Measurements from ENCODE around the gene ERFE.

ERFE gene

DNA sequence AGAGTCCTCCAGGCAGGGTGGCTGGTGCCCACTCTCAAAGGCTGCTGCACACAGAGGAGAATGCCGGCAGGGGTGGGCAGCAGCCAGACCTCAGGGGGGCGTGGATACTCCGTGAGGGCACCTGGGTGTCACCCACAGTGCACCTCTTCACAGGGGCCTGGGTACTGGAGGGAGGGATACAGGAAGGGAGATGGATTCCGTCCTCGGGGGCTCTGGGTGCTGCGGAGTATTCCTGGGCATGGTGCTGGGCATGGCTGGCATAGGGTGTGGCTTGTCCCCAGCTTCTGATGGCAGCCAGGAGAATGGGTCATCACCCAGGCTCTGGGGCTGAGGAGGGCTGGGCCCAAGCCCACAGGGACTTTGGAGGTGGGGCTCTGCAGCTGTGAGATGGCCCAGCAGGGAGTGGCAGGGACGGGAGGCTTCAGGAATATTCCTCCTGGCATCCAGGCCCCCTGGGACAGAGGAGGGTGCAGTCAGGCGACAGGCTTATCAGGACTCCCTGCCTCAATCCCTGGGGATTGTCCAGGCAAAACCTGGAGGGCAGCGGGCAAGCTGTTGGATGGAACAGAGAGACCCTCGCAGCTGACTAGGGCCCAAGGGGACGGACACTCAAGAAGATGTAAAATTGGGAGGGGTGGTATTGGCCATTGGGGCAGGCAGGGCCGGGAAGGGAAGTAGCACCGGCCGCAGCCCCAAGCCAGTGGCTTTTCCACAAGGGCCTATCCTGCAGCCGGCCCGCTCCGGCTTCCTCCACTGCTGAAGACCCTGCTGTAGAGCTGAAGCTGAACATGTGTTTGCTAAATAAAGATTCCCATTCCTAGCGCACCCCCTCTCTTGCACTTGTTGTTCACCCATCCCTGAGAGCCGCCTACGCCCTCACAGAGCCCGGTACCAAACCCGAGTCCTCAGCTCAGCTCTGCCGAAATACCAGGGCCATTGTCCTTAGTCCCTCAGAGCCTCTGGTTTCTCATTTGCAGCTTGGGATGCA is 26.0 kb upstream of the ERFE start:
- CTCF ChIA-PET, result interaction anchor here (0.7 kb wide), 1 partner anchor 22 kb away, joined by 3 read pairs; no protein-coding TSS in a partner anchor
- POLR2A ChIA-PET, result interaction anchor here (1.3 kb wide), 1 partner anchor 72 kb away, joined by 3 read pairs; the partner anchor contains the start of gene SCLY
- TF ChIP-seq FOXA1 (IDR thresholded peaks at IDR 0.05), result no peak
- no peak for TF ChIP-seq ELF4 (IDR thresholded peaks at IDR 0.05)
- no peak for TF ChIP-seq TARDBP (IDR thresholded peaks at IDR 0.05)
- TF ChIP-seq ARNT (IDR thresholded peaks at IDR 0.05), result no peak
- TF ChIP-seq FOXM1 (IDR thresholded peaks at IDR 0.05; ENCODE audit: borderline replicate concordance), result no peak
- no peak for TF ChIP-seq NFRKB (IDR thresholded peaks at IDR 0.05)
- TF ChIP-seq SUZ12 (IDR thresholded peaks at IDR 0.05), result no peak
- no peak for TF ChIP-seq BHLHE40 (IDR thresholded peaks at IDR 0.05; ENCODE audit: borderline replicate concordance)
- no peak for TF ChIP-seq ZNF384 (IDR thresholded peaks at IDR 0.05)
- no peak for TF ChIP-seq L3MBTL2 (conservative IDR thresholded peaks at IDR 0.05)
- TF ChIP-seq, protein P1, sequence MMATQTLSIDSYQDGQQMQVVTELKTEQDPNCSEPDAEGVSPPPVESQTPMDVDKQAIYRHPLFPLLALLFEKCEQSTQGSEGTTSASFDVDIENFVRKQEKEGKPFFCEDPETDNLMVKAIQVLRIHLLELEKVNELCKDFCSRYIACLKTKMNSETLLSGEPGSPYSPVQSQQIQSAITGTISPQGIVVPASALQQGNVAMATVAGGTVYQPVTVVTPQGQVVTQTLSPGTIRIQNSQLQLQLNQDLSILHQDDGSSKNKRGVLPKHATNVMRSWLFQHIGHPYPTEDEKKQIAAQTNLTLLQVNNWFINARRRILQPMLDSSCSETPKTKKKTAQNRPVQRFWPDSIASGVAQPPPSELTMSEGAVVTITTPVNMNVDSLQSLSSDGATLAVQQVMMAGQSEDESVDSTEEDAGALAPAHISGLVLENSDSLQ (IDR thresholded peaks at IDR 0.05), result no peak
- TF ChIP-seq FOXK2 (IDR thresholded peaks at IDR 0.05), result no peak
- no peak for DNase-seq (ENCODE audit: extremely low spot score)

DNA sequence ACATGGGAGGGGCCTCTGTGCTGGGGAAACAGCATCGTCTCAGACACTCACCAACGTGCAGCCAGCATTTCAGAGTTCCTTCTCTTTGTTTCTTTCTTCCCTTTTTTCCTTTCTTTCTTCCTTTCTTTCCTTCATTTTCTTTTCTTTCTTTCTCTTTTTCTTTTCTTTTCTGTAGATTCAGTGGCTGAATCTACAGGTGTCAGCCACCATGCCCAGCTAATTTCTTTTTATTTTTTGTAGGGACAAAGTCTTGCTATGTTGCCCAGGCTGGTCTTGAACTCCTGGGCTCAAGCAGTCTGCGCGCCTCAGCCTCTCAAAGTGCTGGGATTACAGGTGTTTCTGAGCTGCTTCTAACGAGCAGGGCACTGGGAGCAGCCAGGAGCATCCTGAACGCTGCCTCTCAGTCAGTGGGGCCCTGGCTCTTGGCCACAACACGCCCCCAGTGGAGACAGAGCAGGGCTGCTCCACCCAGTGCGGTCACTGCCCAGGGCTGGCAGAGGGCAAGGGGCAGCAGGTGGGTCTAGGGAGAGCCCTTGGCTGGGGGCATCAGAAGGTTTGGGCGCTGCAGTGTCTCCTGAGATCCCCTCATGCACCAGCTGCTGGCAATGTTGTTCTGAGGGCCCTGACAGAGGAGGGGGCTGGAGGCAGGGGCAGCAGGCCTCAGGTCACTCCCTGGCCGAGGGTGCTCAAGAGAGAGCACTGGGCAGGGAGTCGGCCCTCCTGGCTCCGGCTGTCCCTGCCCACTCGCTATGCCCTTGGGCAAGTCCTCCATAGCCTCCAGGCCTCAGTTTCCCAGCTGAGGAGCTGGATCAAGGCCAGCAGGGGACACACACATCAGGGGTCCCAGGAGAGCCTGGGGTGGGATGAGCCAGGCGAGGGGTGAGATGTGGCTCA is 25.0 kb upstream of the ERFE start:
- no peak for DNase-seq (ENCODE audit: extremely low spot score)
- no peak for TF ChIP-seq CTBP1 (IDR thresholded peaks at IDR 0.05; ENCODE audit: borderline replicate concordance)
- ChIA-PET POLR2A (interaction anchor here (1.3 kb wide), 1 partner anchor 73 kb away, joined by 3 read pairs; the partner anchor contains the start of gene SCLY), CTCF (interaction anchor here (0.7 kb wide), 1 partner anchor 21 kb away, joined by 3 read pairs; no protein-coding TSS in a partner anchor)

DNA sequence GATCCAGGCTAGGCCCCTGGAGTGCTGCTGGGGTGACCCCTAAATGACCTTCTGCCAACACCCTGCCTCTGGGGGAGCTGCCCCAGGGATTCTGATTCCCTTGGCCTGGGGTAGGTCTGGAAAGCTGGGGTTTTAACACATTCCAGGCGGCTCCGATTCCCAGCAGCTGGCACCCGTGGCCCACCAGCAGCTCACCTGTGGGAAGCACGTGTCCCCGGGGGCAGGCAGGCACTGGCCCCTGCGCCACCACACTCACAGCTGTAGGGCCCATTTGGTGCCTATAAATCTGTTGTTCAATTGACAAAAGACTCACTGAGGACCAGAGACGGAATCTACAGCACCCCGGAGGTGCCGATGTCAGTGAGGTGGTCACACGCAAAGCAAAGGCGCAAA is 24.4 kb upstream of the ERFE start:
- POLR2A ChIA-PET, result interaction anchor here (1.4 kb wide), 1 partner anchor 73 kb away, joined by 3 read pairs; the partner anchor contains the start of gene SCLY

DNA sequence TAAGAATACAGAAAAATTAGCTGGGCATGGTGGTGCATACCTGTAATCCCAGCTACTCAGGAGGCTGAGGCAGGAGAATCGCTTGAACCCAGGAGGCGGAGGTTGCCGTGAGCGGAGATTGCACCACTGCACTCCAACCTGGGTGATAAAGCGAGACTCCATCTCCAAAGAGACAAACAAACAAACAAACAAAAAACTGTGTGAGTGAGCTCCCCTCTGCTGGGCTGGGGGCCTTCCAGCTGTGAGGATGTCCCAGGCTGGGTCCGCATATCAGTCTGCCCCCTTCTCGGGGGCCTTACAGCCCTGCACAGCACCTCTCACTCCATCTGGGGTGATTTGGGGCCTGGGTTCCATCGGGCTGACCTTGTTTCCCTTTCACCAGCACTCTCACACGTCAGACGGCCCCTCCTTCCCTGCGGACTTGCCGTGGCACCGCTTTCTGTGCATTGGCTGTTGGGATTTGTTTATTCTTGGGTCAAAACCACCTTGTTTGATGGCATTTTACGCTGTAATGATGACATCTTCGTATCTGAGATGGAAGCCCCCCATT is 23.1 kb upstream of the ERFE start:
- TF ChIP-seq ARNT (IDR thresholded peaks at IDR 0.05) (no peak), FOXA1 (IDR thresholded peaks at IDR 0.05) (no peak), NFRKB (IDR thresholded peaks at IDR 0.05) (no peak), L3MBTL2 (conservative IDR thresholded peaks at IDR 0.05) (no peak), BHLHE40 (IDR thresholded peaks at IDR 0.05; ENCODE audit: borderline replicate concordance) (no peak), FOXM1 (IDR thresholded peaks at IDR 0.05; ENCODE audit: borderline replicate concordance) (no peak), CTBP1 (IDR thresholded peaks at IDR 0.05; ENCODE audit: borderline replicate concordance) (no peak), ZNF384 (IDR thresholded peaks at IDR 0.05) (no peak), TARDBP (IDR thresholded peaks at IDR 0.05) (no peak), HDGF (IDR thresholded peaks at IDR 0.05; ENCODE audit: borderline replicate concordance) (no peak), FOXK2 (IDR thresholded peaks at IDR 0.05) (no peak), ELF4 (IDR thresholded peaks at IDR 0.05) (no peak), LEF1 (IDR thresholded peaks at IDR 0.05; ENCODE audit: borderline replicate concordance) (no peak), SUZ12 (IDR thresholded peaks at IDR 0.05) (no peak)
- TF ChIP-seq, protein P1 (IDR thresholded peaks at IDR 0.05), result no peak
- ChIA-PET POLR2A (interaction anchor here (1.1 to 1.4 kb wide), 2 partner anchors 8 to 75 kb away, joined by 3 read pairs; partner anchors contain the start of gene SCLY), CTCF (no interaction called here)
- DNase-seq (ENCODE audit: extremely low spot score), result no peak

More for the DNA sequence above, 24.4 kb upstream of the ERFE start:
- DNase-seq (ENCODE audit: extremely low spot score), result no peak
- TF ChIP-seq HDGF (IDR thresholded peaks at IDR 0.05; ENCODE audit: borderline replicate concordance) (no peak), ELF4 (IDR thresholded peaks at IDR 0.05) (no peak), NFRKB (IDR thresholded peaks at IDR 0.05) (no peak), SUZ12 (IDR thresholded peaks at IDR 0.05) (no peak), CTBP1 (IDR thresholded peaks at IDR 0.05; ENCODE audit: borderline replicate concordance) (no peak), ZNF384 (IDR thresholded peaks at IDR 0.05) (no peak), BHLHE40 (IDR thresholded peaks at IDR 0.05; ENCODE audit: borderline replicate concordance) (no peak), SP1 (IDR thresholded peaks at IDR 0.05) (no peak), L3MBTL2 (conservative IDR thresholded peaks at IDR 0.05) (no peak), LEF1 (IDR thresholded peaks at IDR 0.05; ENCODE audit: borderline replicate concordance) (no peak), FOXK2 (IDR thresholded peaks at IDR 0.05) (no peak), FOXM1 (IDR thresholded peaks at IDR 0.05; ENCODE audit: borderline replicate concordance) (no peak)
- TF ChIP-seq, protein P1 (IDR thresholded peaks at IDR 0.05), result no peak
- CTCF ChIA-PET, result no interaction called here

DNA sequence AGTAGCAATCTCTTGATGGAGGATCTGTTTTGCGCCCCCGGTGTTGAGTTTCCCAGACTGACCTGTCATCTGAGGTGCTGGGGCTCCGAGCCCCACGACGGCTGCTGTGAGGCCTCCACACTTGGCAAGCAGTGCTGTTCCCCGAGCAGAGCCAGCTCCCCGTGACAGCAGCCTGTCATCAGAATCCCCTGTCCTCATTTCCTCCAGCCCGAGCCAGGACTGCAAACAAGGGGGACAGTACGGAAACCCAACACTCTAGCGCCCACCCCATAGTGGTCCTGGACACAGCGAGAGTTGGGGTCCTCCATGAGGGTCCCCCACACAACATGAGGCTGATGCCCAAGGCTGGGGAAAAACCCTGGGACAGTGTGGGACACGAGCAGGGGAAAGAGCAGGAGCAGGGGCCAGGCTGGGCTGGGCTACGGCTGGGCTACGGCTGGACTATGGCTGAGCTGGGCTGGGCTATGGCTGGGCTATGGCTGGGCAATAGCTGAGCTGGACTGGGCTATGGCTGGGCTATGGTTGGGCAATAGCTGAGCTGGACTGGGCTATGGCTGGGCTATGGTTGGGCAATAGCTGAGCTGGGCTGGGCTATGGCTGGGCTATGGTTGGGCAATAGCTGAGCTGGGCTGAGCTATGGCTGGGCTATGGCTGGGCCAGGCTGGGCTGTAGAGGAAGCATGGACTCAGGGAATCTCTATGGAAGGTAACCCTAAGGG is 21.8 kb upstream of the ERFE start:
- no peak for TF ChIP-seq FOXA1 (IDR thresholded peaks at IDR 0.05)
- TF ChIP-seq LEF1 (IDR thresholded peaks at IDR 0.05; ENCODE audit: borderline replicate concordance), result no peak
- no peak for TF ChIP-seq FOXM1 (IDR thresholded peaks at IDR 0.05; ENCODE audit: borderline replicate concordance)
- TF ChIP-seq ARNT (IDR thresholded peaks at IDR 0.05), result no peak
- no peak for TF ChIP-seq ZNF384 (IDR thresholded peaks at IDR 0.05)
- no peak for TF ChIP-seq BHLHE40 (IDR thresholded peaks at IDR 0.05; ENCODE audit: borderline replicate concordance)
- TF ChIP-seq ELF4 (IDR thresholded peaks at IDR 0.05), result no peak
- no peak for TF ChIP-seq NFRKB (IDR thresholded peaks at IDR 0.05)
- TF ChIP-seq SP1 (IDR thresholded peaks at IDR 0.05), result no peak
- no peak for TF ChIP-seq TARDBP (IDR thresholded peaks at IDR 0.05)
- TF ChIP-seq FOXK2 (IDR thresholded peaks at IDR 0.05), result no peak
- TF ChIP-seq, protein P1 (IDR thresholded peaks at IDR 0.05), result no peak
- no peak for TF ChIP-seq SUZ12 (IDR thresholded peaks at IDR 0.05)
- no peak for TF ChIP-seq HDGF (IDR thresholded peaks at IDR 0.05; ENCODE audit: borderline replicate concordance)
- TF ChIP-seq L3MBTL2 (conservative IDR thresholded peaks at IDR 0.05), result no peak
- no peak for TF ChIP-seq CTBP1 (IDR thresholded peaks at IDR 0.05; ENCODE audit: borderline replicate concordance)
- ChIA-PET POLR2A (no interaction called here), CTCF (no interaction called here)
- no peak for DNase-seq (ENCODE audit: extremely low spot score)

Data from HEK293T (cell line).